Fibroblast of the aortic adventitia (primary cell): ENCODE data around the gene CEP295NL. TPM values are rescaled to one million over a fixed set of nuclear protein-coding genes. Genes with fewer than 3 reads are reported as not detected.

Source experiments
- DNase-seq: peaks from one replicate; pipeline ENCODE4 v3.0.0-alpha.2; 2010; ENCODE audit warnings: low read depth
- H3K4me3 ChIP-seq: 2 replicates; pipeline ENCODE4 v1.5.1; 2011; ENCODE audit warnings: low read depth, mild to moderate bottlenecking, control low read depth, low read length, moderate library complexity
- total RNA-seq: library from RNA; depleted of rRNA; stranded (reverse); fragments of >200 nt; gene quantifications from 2 replicates; pipeline ENCODE4 v1.2.3, GENCODE V29; 2012; ENCODE audit warnings: low replicate concordance
- TF ChIP-seq, protein P1 (sequence below): IDR thresholded peaks from 2 replicates; pipeline ENCODE4 v1.5.1; 2011; ENCODE audit warnings: mild to moderate bottlenecking, low read length, control low read depth, inconsistent platforms; ENCODE audit not compliant: insufficient read depth

The CEP295NL gene
- total RNA-seq, 1 donor = 3.3 TPM

- DNase-seq = no peak
- no peak overlapping the region for H3K4me3 ChIP-seq
- TF ChIP-seq, protein P1, sequence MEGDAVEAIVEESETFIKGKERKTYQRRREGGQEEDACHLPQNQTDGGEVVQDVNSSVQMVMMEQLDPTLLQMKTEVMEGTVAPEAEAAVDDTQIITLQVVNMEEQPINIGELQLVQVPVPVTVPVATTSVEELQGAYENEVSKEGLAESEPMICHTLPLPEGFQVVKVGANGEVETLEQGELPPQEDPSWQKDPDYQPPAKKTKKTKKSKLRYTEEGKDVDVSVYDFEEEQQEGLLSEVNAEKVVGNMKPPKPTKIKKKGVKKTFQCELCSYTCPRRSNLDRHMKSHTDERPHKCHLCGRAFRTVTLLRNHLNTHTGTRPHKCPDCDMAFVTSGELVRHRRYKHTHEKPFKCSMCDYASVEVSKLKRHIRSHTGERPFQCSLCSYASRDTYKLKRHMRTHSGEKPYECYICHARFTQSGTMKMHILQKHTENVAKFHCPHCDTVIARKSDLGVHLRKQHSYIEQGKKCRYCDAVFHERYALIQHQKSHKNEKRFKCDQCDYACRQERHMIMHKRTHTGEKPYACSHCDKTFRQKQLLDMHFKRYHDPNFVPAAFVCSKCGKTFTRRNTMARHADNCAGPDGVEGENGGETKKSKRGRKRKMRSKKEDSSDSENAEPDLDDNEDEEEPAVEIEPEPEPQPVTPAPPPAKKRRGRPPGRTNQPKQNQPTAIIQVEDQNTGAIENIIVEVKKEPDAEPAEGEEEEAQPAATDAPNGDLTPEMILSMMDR = no peak
Observed at GRCh38 chr17:78854508-78854907, 48.5 kb downstream of the CEP295NL start.

- TF ChIP-seq, protein P1 = no peak
- DNase-seq = no peak
- H3K4me3 ChIP-seq = no peak overlapping the region
Observed at GRCh38 chr17:78853926-78854394, 49.0 kb downstream of the CEP295NL start.

DNA sequence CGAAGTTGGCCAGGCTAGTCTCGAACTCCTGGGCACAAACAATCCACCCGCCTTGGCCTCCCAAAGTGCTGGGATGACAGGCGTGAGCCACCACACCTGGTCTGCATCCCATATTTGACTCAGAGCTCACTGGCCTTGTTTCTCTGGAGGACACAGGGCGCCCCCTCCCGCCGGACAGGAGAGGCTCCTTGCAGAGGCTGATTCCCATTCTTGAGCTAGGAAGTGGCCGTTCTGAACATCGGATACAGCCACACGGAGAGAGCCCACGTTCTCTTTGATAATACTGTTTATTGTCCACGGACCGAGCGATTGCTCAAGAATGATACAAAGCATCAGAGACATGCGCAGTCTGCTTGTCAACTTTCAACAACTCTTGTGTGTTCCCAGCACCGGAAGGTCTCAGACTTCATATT, 50.3 kb downstream of the CEP295NL start:
- no peak for DNase-seq

DNA sequence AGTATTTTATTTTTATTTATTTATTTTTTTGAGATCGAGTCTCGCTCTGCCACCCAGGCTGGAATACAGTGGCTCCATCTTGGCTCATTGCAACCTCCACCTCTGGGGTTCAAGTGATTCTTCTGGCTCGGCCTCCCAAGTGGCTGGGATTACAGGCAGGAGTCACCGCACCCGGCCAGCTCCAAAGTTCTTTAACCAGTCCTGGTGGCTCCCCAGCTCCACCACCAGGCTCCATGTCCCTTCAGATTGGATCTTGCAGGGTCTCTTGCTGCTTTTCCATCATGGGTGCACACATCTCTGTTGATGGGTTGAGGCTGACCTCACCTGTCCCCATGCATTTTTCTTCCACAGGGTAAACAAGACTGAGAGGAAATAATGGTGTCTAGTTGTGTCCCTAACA, 54.0 kb downstream of the CEP295NL start:
- TF ChIP-seq, protein P1 = no peak
- DNase-seq = no peak
- H3K4me3 ChIP-seq = no peak overlapping the region

More for the DNA sequence above, 50.3 kb downstream of the CEP295NL start:
- H3K4me3 ChIP-seq = no peak overlapping the region
- TF ChIP-seq, protein P1 = no peak

DNA sequence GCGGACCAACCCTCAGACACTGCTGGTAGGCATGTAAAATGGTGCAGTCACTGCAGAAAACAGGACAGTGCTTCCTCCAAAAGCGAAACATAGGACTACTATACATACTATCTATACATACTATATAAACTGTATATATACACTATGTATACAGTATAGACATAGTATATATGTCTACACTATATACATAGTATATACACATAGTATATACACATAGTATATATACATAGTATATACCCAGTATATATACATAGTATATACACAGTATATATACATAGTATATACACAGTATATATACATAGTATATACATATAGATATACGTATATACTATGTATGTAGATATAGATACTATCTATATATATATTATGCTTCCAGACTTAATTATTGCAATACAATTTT, 55.9 kb downstream of the CEP295NL start:
- H3K4me3 ChIP-seq = no peak overlapping the region
- no peak for DNase-seq
- TF ChIP-seq, protein P1 = no peak

DNA sequence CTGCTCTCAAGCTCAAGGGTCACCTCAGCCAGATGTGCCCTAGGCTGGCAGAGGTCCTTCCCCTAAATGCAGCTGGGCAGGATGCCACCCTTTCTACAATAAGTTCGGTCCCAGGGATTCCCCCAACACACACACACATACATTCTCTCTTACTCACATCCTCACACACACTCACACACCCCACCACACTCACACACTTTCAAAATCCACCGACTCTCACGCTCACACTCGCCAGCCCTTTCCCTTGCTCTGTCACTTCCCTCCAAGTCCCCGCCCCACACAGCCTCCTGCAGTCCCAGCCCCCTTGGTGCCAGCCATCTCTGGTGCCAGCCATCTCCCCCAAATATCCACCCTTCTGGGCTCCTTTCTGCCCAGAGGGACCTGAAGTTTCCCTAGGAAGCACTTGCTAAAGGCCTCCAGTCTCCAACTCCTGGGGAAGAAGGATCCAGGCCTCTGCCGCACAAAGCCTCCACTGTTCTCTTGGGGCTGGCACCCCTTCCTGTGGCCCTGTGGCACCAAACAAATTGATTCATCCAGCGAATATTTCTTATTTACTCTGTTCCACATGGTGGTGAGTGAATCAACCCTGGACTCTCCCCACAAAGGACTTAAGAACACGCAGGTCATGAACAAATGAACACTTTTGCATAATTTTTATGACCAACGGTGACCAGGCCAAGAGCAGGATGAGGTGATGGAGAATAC, 58.5 kb downstream of the CEP295NL start:
- TF ChIP-seq, protein P1 = no peak
- DNase-seq = peak; percentile 27
- no peak overlapping the region for H3K4me3 ChIP-seq
